Measurements from ENCODE around the gene KIDINS220.

DNA sequence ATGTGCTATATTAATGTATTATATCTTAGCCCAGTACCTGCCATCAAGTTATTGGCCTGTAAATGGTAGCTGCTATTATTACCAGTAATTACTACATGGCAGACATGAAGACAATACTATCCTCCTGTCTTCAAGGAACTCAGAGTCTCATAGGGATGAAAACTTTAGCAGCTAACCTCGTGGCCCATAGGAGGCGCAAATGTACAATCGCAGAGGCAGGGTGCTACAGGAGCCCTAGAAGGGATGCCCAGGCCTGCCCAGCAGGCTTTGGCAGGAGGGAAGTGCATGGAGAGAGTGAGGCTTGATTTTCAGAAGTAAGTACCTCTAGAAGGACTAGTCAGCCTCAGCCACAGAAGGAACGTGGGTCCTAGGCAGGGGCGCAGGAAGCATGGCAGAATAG, 44.7 kb upstream of the KIDINS220 start:
- TF ChIP-seq GATA3 (IDR thresholded peaks at IDR 0.05; ENCODE audit: low read depth, low read length) (no peak), GATA2 (IDR thresholded peaks at IDR 0.05; ENCODE audit: low read depth, low read length) (no peak)
